SK-N-SH (cell line): ENCODE measurements around the gene METTL13. TPM values are rescaled to one million over a fixed set of nuclear protein-coding genes. Genes with fewer than 3 reads are reported as not detected.

ENCODE experiments used
- CTCF ChIA-PET: fragments of 300-600, 350-600 bp; formaldehyde crosslinking; extraction: SDS; loops from one replicate; lab custom pipeline; 2021; lab: Yijun Ruan, JAX
- POLR2A ChIA-PET: fragments of 350-600 bp; sonication (Branson Sonifier 250); formaldehyde crosslinking; extraction: SDS; loops from one replicate; lab custom pipeline; 2020; ENCODE audit warnings: antibody characterized with exemption, inconsistent platforms; lab: Yijun Ruan, JAX
- DNase-seq: peaks from one replicate; pipeline ENCODE4 v3.0.0; 2012
- H2AFZ ChIP-seq: fragments of 200-600 bp; sonication (generic); 2 replicates; pipeline ENCODE4 v1.8.1; 2016; ENCODE audit warnings: antibody characterized with exemption, mild to moderate bottlenecking, low read depth
- H3F3A ChIP-seq: fragments of 200-600 bp; sonication (generic); replicated peaks from 2 replicates; pipeline ENCODE3; 2016; ENCODE audit warnings: antibody characterized with exemption, mild to moderate bottlenecking; ENCODE audit not compliant: insufficient read depth
- H3K27ac ChIP-seq, 2 experiments: fragments of 200-500 bp in 1 of 2; fragments of 200-600 bp in 1 of 2; sonication (Bioruptor generic) in 1 of 2; sonication (generic), shearing (Covaris generic) in 1 of 2; 2 replicates each; pipeline versions ENCODE4 v1.5.1 to v1.6.1; 2014 to 2016; ENCODE audit warnings: low read depth in 2 of 2, inconsistent platforms in 1 of 2, low read length in 1 of 2, mild to moderate bottlenecking in 1 of 2, mixed read lengths in 1 of 2
- H3K27me3 ChIP-seq: fragments of 200-600 bp; sonication (generic), shearing (Covaris generic); 2 replicates; pipeline ENCODE4 v1.6.1; 2016; ENCODE audit warnings: mixed run types; ENCODE audit not compliant: insufficient read depth
- H3K36me3 ChIP-seq, 2 experiments: fragments of 200-500 bp in 1 of 2; fragments of 200-600 bp in 1 of 2; sonication (Bioruptor generic) in 1 of 2; sonication (generic) in 1 of 2; replicated peaks in 1 of 2; 2 replicates each; pipeline versions ENCODE3 to v1.5.1; 2014 to 2016; ENCODE audit warnings: low read length in 1 of 2, mild to moderate bottlenecking in 1 of 2; ENCODE audit not compliant: insufficient read depth in 2 of 2, control insufficient read depth in 1 of 2
- H3K4me1 ChIP-seq, 2 experiments: fragments of 200-500 bp in 1 of 2; fragments of 200-600 bp in 1 of 2; sonication (Bioruptor generic) in 1 of 2; sonication (generic), shearing (Covaris generic) in 1 of 2; 2 replicates each; pipeline versions ENCODE4 v1.5.1 to v1.6.1; 2014 to 2016; ENCODE audit warnings: low read depth in 1 of 2, low read length in 1 of 2, mixed run types in 1 of 2; ENCODE audit not compliant: insufficient read depth in 2 of 2, control insufficient read depth in 1 of 2
- H3K4me2 ChIP-seq: fragments of 200-600 bp; sonication (generic), shearing (Covaris generic); 2 replicates; pipeline ENCODE4 v1.6.1; 2017; ENCODE audit warnings: mixed run types
- H3K4me3 ChIP-seq, 2 experiments: fragments of 200-500 bp in 1 of 2; fragments of 200-600 bp in 1 of 2; sonication (Bioruptor generic) in 1 of 2; sonication (generic), shearing (Covaris generic) in 1 of 2; 2 replicates each; pipeline versions ENCODE4 v1.5.1 to v1.8.1; 2014 to 2016; ENCODE audit warnings: low read depth in 2 of 2, inconsistent platforms in 1 of 2, low read length in 1 of 2, mild to moderate bottlenecking in 1 of 2, mixed read lengths in 1 of 2, moderate library complexity in 1 of 2
- H3K79me2 ChIP-seq: fragments of 200-600 bp; sonication (generic); 2 replicates; pipeline ENCODE4 v1.8.1; 2017; ENCODE audit warnings: mild to moderate bottlenecking; ENCODE audit not compliant: insufficient read depth
- H3K9ac ChIP-seq: fragments of 200-600 bp; sonication (generic); 2 replicates; pipeline ENCODE4 v1.6.1; 2017; ENCODE audit warnings: mixed run types
- H3K9me2 ChIP-seq: fragments of 200-600 bp; sonication (generic); 2 replicates; pipeline ENCODE4 v1.6.1; 2017; ENCODE audit warnings: mixed run types
- H3K9me3 ChIP-seq: fragments of 200-600 bp; sonication (generic); 2 replicates; pipeline ENCODE4 v1.6.1; 2017; ENCODE audit warnings: mixed run types, mild to moderate bottlenecking, moderate library complexity
- H4K20me1 ChIP-seq: fragments of 200-600 bp; sonication (generic); 2 replicates; pipeline ENCODE4 v1.6.1; 2017; ENCODE audit warnings: mild to moderate bottlenecking, mixed run types; ENCODE audit not compliant: insufficient read depth
- CHD2 ChIP-seq: fragments of 150-350 bp; IDR thresholded peaks from 2 replicates; pipeline ENCODE4 v1.6.1; 2018; ENCODE audit warnings: low read length; ENCODE audit not compliant: partially characterized antibody
- CTCF ChIP-seq: fragments of 200-600 bp; sonication (generic); IDR thresholded peaks from 2 replicates; pipeline ENCODE4 v1.6.1; 2017; ENCODE audit warnings: antibody characterized with exemption, mild to moderate bottlenecking, moderate library complexity
- EZH2phosphoT487 ChIP-seq: fragments of 200-600 bp; sonication (generic); IDR thresholded peaks from 2 replicates; pipeline ENCODE4 v1.6.1; 2017; ENCODE audit warnings: low read depth, mixed run types, mild to moderate bottlenecking, antibody characterized with exemption, moderate library complexity, borderline replicate concordance
- FOXJ3 ChIP-seq: sonication (generic); formaldehyde crosslinking; IDR thresholded peaks from 2 replicates; pipeline ENCODE4 v1.5.1; 2020; ENCODE audit warnings: mild to moderate bottlenecking, missing genetic modification reagents
- FOXM1 ChIP-seq: IDR thresholded peaks from 2 replicates; pipeline ENCODE4 v1.4.0; 2012; ENCODE audit warnings: low read depth, mild to moderate bottlenecking
- JUND ChIP-seq: IDR thresholded peaks from 2 replicates; pipeline ENCODE4 v1.4.0; 2012
- POLR2AphosphoS5 ChIP-seq: IDR thresholded peaks from 2 replicates; pipeline ENCODE4 v1.6.1; 2012; ENCODE audit warnings: low read depth, low read length
- RAD21 ChIP-seq: IDR thresholded peaks from 2 replicates; pipeline ENCODE4 v1.6.1; 2012; ENCODE audit warnings: mild to moderate bottlenecking, low read length
- RCOR1 ChIP-seq: fragments of 150-350 bp; IDR thresholded peaks from 2 replicates; pipeline ENCODE4 v1.6.1; 2017; ENCODE audit warnings: antibody characterized with exemption, low read length
- REST ChIP-seq: IDR thresholded peaks from 2 replicates; pipeline ENCODE4 v1.6.1; 2012; ENCODE audit warnings: mild to moderate bottlenecking, low read depth, low read length, moderate library complexity
- RFX5 ChIP-seq: IDR thresholded peaks from 2 replicates; pipeline ENCODE4 v1.6.1; 2012; ENCODE audit warnings: mild to moderate bottlenecking, improper control_type of control experiment, low read length
- SMC3 ChIP-seq: IDR thresholded peaks from 2 replicates; pipeline ENCODE4 v1.6.1; 2012; ENCODE audit warnings: low read depth, low read length, improper control_type of control experiment
- USF2 ChIP-seq: fragments of 150-350 bp; IDR thresholded peaks from 2 replicates; pipeline ENCODE4 v1.6.1; 2017; ENCODE audit warnings: antibody characterized with exemption, low read length, low read depth, borderline replicate concordance
- YY1 ChIP-seq: IDR thresholded peaks from 2 replicates; pipeline ENCODE4 v1.4.0; 2012; ENCODE audit warnings: low read depth, mild to moderate bottlenecking
- WGBS: methylation state at CpG from one replicate; pipeline ENCODE4 v1.1.6; 2017; ENCODE audit warnings: low lambda C conversion rate; 5-methylcytosine and 5-hydroxymethylcytosine counted together
- polyA plus RNA-seq, 3 experiments: library from polyadenylated mRNA; depleted of rRNA; stranded (reverse); fragments of >200 nt; gene quantifications; 2 replicates each; pipeline ENCODE4 v1.2.3, GENCODE V29; 2012

METTL13 gene
- polyA plus RNA-seq, 1 of the 3 experiments (the other 2 are of a cell fraction), result 32.7 TPM

DNA sequence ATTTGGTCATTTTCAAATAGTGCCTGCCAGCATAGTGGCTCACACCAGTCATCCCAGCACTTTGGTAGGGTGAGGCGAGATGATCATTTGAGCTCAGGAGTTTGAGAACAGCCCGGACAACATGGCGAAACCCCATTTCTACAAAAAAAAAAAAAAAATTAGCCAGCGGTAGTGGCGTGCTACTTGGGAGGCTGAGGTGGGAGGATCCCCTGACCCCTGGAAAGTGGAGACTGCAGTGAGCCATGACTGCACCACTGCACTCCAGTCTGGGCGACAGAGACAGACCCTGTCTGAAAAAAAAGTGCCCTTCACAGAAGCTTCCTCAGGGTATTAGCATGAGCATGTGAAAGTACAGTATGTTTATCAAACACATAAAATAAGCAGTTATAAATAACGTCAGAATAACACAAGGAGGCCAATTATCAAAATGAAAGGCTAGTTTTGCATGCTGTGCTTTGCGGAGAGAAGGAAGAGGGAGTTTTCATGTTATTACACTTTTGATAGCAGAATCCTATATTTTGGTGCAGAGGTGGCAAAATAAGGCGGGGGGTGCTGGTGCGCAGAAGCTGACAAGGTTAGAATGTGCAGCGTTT, 781 bp upstream of the METTL13 start:
- peak overlapping the region; percentile 96 for H2AFZ ChIP-seq
- no peaks in the 10 kb centered on the region for H4K20me1 ChIP-seq
- no peak for DNase-seq
- H3F3A ChIP-seq, result peaks cover 15% of the 10 kb centered on the region
- POLR2A ChIA-PET, result interaction anchor here (1.0 to 1.7 kb wide), 3 partner anchors 14 to 38 kb away, joined by 6 to 12 read pairs (median 6); partner anchors contain the start of gene VAMP4
- no peak for TF ChIP-seq YY1
- TF ChIP-seq FOXJ3 (CRISPR knock-in tag), result no peak
- no peak for TF ChIP-seq RFX5
- no peak for TF ChIP-seq CHD2
- TF ChIP-seq SMC3, result no peak
- TF ChIP-seq EZH2phosphoT487, result no peak
- no peak for TF ChIP-seq FOXM1
- TF ChIP-seq REST, result no peak
- no peak for TF ChIP-seq RAD21
- no peak for TF ChIP-seq CTCF
- no peak for TF ChIP-seq POLR2AphosphoS5
- TF ChIP-seq USF2, result no peak
- TF ChIP-seq JUND, result no peak
- TF ChIP-seq RCOR1, result no peak
- H3K4me3 ChIP-seq, result peak overlapping the region; percentile 52 to 61
- H3K9me2 ChIP-seq, result no peaks in the 10 kb centered on the region
- peak overlapping the region; percentile 84 to 96 for H3K27ac ChIP-seq
- peaks cover 39% of the 10 kb centered on the region for H3K79me2 ChIP-seq
- WGBS, result 52% methylated on average over 11 of the region's 11 CpGs
- CTCF ChIA-PET, result interaction anchor here (1.7 to 2.3 kb wide), 2 partner anchors 38 to 136 kb away, joined by 7 read pairs; partner anchors contain the start of gene VAMP4
- H3K4me2 ChIP-seq, result peak overlapping the region; percentile 67
- peaks cover 0 to 22% of the 10 kb centered on the region in 2 experiments for H3K36me3 ChIP-seq
- peaks cover 9 to 27% of the 10 kb centered on the region in 2 experiments; a peak in 2 of 4 replicates for H3K4me1 ChIP-seq
- H3K9me3 ChIP-seq, result no peaks in the 10 kb centered on the region
- H3K9ac ChIP-seq, result peak overlapping the region; percentile 71; the same call in 1 of the 2 replicates
- no peaks in the 10 kb centered on the region for H3K27me3 ChIP-seq
